Stimulated activated CD8-positive, alpha-beta memory T cell treated with anti-CD3 and anti-CD28 coated beads, Interleukin-15, amount 100 ng/mL, for 24 hours (primary cell): Measurements from ENCODE around the gene TTLL3.

ENCODE experiments used
- DNase-seq: peaks from one replicate; pipeline ENCODE4 v3.0.0-alpha.2; 2020; ENCODE audit warnings: low read depth

TTLL3 gene

DNA sequence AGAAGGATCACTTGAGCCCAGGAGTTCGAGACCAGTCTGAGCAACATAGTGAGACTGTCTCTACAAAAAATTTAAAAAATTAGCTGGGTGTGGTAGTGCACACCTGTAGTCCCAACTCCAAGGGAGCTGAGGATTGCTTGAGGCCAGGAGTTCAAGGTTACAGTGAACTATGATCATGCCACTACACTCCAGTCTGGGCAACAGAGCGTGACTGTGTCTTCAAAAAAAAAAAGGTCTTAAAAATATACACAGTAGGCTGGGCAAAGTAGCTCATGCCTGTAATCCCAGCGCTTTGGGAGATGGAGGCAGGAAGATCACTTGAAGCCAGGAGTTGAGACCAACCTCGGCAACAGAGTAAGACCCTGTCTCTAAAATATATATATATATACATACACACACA lies 29.2 kb upstream of the TTLL3 start:
- no peak for DNase-seq

- DNase-seq = no peak
Measured at GRCh38 chr3:9781551-9781950, 28.5 kb upstream of the TTLL3 start.

DNA sequence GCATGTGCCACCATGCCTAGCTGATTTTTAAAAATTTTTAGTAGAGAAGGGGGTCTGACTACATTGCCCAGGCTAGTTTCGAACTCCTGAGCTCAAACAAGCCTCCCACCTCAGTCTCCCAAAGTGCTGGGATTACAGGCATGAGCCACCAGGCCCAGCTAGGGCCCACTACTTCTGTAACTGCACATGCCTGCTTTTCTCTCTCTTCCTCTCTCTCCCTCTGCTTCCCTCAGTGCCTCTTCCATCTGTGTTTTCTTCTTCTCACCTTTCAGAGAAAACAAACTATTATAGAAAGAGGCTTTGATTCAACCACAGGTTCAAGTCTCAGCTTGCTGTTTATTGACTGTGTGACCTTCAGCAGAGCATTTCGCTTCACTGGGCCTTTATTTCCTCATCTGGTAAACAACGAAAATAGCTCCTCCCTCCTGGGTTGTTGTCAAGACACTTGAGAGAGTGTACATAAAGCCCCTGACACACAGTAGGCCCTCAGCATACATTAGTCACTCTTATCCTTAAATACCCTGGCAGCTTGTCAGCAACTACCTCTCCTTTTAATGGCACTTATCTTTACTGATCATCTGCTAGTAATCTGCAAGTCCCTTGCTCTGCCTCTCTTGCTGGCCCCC lies 28.0 kb upstream of the TTLL3 start:
- no peak for DNase-seq

- DNase-seq = no peak
Measured at GRCh38 chr3:9782770-9783169, 27.3 kb upstream of the TTLL3 start.

DNA sequence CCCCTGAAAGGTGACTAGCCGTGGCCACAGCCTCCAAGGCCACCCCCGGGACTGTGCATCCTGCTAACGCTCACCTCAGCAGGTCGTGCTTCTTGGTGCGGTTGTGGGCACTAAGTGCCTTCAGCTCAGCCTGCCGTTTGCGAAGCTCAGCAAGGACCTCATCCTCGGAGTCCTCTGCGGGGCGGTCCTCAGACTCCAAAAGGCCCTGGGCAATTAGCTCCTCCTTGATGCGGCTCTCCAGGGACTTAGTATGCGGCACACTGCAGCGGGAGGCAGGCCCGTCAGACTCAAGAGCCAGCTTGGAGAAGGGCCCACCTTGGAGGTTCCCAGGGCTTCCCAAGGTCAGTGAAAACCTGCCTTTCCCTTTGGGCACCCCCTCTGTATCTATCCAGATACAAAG lies 26.1 kb upstream of the TTLL3 start:
- no peak for DNase-seq

DNA sequence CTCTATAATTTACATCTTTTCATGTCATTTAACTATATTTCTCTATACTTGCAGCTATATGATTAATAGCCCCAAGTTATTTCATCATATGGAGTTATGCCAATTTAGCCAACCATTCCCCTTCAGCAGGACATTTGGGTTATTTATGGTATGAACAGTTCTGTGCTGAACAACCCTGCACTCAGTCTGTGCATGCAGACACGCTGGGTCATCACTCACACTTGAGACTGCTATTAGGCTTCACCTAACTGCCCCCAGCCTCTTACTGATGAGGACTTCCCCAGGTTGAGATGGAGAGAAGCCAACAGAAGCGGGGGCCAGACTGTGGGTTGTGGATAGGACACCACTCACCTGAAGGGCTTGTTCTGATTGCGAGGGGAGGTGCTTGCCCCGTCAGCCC lies 25.1 kb upstream of the TTLL3 start:
- DNase-seq = no peak

GRCh38 chr3:9785602-9786001 lies 24.5 kb upstream of the TTLL3 start:
- DNase-seq = no peak

DNA sequence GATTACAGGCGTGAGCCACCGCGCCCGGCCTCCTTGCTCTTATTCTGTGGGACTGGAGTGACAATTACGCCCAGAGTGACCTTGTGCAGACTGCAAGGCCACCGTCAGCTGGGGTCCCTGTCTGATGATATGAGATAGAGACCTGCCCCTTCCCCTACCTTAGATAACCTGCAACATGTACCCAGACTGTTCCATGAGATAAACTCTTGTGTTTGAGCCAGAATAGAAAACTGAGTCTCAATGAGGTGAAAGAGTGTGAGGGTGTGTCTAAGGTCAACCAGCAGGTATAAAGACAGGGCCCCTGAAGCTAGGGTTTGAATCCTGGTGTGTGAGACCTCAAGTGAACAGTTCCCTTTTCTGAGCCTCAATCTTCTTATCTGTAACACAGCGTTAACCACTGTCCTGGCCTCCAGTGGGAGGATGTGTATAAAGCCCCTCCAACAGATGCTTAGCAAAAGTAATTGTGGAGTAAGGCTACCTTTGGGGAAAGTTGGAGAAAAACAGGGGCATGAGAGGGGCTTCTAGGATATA lies 23.8 kb upstream of the TTLL3 start:
- no peak for DNase-seq

GRCh38 chr3:9786825-9787669 lies 23.0 kb upstream of the TTLL3 start:
- no peak for DNase-seq

DNA sequence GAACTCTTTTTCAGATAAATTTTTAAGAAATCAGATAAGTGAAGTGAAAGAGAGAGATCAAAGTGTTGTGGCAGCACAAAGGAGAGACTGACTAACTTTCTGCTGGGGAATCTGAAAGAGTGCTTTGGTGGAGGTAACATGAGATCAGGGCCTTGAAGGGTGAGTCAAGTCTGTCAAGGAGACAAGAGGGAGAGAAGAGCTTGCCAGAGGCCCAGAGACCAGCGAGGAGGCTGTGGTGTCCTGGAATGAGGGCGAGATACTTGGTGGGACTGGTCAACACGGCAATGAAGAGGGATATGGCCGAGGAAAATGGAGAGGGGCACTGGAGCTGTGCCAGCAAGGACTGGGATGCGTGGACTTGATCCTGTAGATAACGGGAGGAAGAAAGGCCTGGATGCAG lies 22.3 kb upstream of the TTLL3 start:
- DNase-seq = no peak

- DNase-seq = no peak
Measured at GRCh38 chr3:9791127-9791526, 18.9 kb upstream of the TTLL3 start.

DNA sequence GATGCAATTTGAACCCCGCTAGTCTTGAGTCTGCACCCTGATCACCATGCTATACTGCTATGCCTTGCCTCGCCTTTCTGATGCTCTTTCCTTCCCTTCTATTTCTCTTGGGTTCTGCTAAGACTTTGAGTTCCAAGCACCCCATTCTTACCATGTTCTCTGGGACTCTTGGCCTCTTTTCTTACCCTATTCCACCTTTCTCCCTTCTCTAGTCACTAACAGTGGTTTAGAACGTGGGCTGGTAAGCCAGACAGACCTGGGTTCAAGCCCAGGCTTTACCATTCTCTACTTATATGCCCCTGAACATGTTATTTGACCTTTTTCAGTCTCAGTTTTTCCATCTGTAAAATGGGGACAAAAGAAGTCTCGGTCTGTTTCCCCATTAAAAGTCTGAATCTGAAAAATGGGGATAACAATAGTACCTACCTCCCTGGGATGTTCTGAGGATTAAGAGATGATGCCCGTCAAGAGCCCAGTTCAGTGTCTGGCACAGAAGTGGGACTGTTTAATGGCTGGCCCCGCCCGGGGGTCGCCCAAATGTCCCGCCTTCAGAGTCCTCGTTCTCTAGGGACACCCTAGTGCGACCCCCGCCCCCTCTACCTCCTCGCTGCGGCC lies 18.2 kb upstream of the TTLL3 start:
- DNase-seq = no peak

GRCh38 chr3:9792405-9793160 lies 17.5 kb upstream of the TTLL3 start, which contains the start of the genes ARPC4 and TADA3:
Gene ARPC4 (plus strand): TSS chr3:9793082. CDS start chr3:9793122, 40 bp downstream.
Gene TADA3 (minus strand): TSS chr3:9792473. CDS start chr3:9791466, 1,007 bp downstream.
- DNase-seq = peak; percentile 78

DNA sequence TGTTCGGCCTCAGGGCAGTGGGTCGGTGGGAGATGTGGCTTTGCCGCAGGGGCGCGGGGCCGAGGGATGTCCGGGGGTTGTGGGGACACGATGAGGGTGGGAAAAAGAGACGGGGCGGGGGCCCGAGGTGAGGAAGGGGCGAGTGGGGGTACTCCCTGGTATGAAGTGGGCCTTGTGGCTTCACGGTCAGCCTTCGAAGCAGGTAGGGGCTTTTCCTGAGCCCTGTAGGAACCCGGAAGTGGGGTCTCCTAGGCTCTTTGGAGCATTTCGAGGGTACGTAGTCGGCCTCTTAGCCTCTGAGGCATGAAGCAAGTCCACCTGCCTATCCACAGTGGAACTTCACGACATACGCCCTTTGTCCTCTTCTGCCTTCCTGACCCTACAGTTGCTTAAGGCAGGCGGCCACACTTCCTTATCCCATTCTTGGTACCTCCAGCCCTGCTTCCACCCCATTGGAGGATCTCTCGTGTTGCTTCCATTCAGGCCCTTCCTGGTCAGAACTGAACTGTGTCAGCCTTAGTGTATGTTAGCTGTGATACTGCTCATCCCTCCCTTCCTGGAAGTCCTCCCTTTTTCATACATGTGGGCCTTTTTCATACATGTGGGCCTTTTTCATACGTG lies 16.8 kb upstream of the TTLL3 start:
- DNase-seq = no peak

DNA sequence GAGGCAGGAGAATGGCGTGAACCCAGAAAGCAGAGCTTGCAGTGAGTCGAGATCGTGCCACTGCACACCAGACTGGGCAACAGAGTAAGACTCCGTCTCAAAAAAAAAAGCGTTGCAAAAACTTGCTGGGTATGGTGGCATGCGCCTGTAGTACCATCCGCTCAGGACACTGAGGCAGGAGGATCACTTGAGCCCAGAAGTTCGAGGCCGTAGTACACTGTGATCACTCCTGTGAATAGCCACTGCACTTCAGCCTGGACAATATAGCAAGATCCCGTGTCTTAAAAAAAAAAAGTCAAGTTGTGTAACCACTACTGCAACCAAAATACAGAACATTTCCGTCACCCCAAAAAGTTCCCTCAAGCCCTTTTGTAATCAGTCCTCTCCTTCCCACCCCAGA lies 15.7 kb upstream of the TTLL3 start:
- no peak for DNase-seq

GRCh38 chr3:9795207-9795606 lies 14.9 kb upstream of the TTLL3 start:
- no peak for DNase-seq

- no peak for DNase-seq
Measured at GRCh38 chr3:9797196-9797945, 12.7 kb upstream of the TTLL3 start.

GRCh38 chr3:9800529-9800928 lies 9.5 kb upstream of the TTLL3 start:
- no peak for DNase-seq

DNA sequence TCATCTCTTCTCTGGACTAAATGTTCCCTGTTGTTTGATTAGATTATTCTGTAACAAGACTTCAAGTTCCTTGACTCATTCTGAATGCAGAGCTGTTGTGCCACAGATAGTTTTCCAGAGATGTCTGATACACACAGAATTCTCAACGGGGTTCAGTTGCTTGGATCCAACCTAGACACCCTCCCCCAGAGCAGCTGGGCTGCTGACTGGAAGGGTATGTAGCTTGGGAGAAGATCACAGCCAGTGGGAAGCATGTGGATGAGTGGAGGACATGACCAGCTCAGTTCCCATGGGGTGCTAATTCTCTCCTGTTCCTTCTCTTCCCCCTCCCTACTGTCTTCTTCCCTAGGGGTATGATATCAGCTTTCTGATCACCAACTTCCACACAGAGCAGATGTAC lies 6.6 kb upstream of the TTLL3 start:
- no peak for DNase-seq

DNA sequence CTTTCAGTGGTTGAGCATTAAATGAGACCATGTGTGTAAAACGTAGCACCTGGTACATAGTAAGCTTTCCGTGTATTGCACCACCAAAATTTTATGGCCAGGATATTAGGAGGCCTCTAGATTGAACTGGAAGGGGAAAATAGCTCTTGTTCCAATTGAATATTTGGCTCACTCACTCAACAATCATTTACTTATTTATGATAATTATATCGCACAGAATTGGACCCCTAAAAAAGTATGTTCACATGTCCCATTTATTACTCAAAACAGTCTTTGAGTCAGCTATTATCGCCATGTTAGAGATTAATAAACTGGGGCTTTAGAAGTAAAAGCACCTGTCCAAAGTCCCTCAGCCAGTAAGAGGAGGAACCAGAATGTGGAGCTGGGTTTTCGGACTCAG lies 5.1 kb upstream of the TTLL3 start:
- DNase-seq = no peak

DNA sequence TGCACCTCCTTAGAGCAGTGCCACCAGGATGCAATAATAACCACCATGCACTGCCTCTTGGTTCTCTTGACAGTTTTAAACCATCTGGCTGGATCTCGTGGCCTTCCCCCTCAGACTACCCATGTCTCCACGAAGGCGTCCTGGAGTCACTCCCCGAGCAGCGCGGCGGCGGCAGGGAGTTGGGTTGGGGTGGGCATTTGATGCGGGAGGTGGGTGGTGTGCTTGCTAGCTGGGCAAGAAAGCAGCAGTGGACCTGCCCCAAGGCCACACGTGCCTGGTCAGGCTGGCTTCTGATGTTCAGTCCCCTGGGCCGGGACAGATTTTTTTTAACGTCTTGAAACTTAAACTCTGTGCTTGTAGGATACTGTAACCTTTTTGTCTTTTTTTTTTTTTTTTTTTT lies 3.9 kb upstream of the TTLL3 start:
- no peak for DNase-seq
